Mucosa of stomach (tissue), 1 donor: Measurements from ENCODE around the gene GPR157.

Source experiments
- H3K27me3 ChIP-seq: one replicate; pipeline ENCODE4 v1.7.0; 2013; ENCODE audit warnings: mild to moderate bottlenecking, low read length; ENCODE audit not compliant: control insufficient read depth, insufficient read depth
- H3K36me3 ChIP-seq: one replicate; pipeline ENCODE4 v1.7.0; 2013; ENCODE audit warnings: low read length; ENCODE audit not compliant: control insufficient read depth, insufficient read depth
- H3K4me1 ChIP-seq: one replicate; pipeline ENCODE4 v1.7.0; 2013; ENCODE audit warnings: mild to moderate bottlenecking, low read length; ENCODE audit not compliant: control insufficient read depth, insufficient read depth
- H3K4me3 ChIP-seq: one replicate; pipeline ENCODE4 v1.7.0; 2013; ENCODE audit warnings: low read length
- H3K9ac ChIP-seq: one replicate; pipeline ENCODE4 v1.7.0; 2013; ENCODE audit warnings: mild to moderate bottlenecking, low read length, moderate library complexity
- H3K9me3 ChIP-seq: one replicate; pipeline ENCODE4 v1.7.0; 2013; ENCODE audit warnings: mild to moderate bottlenecking, low read length, moderate library complexity; ENCODE audit not compliant: control insufficient read depth
- donor health status: Pancreatic carcinoma.

GPR157 gene, protein sequence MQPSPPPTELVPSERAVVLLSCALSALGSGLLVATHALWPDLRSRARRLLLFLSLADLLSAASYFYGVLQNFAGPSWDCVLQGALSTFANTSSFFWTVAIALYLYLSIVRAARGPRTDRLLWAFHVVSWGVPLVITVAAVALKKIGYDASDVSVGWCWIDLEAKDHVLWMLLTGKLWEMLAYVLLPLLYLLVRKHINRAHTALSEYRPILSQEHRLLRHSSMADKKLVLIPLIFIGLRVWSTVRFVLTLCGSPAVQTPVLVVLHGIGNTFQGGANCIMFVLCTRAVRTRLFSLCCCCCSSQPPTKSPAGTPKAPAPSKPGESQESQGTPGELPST

DNA sequence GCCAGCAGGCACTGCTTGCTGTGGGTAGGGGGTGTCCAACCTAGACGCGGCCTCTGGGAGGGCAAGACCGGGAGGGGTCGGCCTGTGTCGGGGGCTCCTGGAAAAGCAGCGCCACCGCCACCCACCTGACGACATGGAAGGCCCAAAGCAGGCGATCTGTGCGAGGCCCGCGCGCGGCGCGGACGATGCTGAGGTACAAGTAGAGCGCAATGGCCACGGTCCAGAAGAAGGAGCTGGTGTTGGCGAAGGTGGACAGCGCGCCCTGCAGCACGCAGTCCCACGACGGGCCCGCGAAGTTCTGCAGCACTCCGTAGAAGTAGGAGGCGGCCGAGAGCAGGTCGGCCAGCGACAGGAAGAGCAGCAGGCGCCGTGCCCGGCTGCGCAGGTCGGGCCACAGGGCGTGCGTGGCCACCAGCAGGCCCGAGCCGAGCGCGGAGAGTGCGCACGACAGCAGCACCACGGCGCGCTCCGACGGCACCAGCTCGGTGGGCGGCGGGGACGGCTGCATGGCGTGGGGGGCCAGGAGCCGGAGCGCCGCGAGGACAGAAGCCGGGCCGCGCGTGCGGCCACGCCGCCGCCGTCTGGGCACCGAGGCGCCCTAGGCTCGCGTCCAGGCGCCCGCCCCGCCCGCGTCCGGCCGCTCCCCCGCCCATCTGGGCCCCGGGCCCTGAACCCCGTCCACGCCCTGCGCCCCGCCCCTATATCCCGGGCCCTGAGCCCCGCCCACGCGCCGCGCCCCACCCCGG is at the start of gene GPR157:
TSS of gene GPR157 (minus strand) at position 583 of the 746 bp plus-strand sequence. CDS start at position 508, 75 bp downstream.
- no peaks in the 10 kb centered on the region for H3K27me3 ChIP-seq
- peaks cover 19% of the 10 kb centered on the region for H3K4me1 ChIP-seq
- no peaks in the 10 kb centered on the region for H3K36me3 ChIP-seq
- peak within 1 kb of the TSS; percentile 51 for H3K4me3 ChIP-seq
- H3K9me3 ChIP-seq = no peaks in the 10 kb centered on the region
- peak within 1 kb of the TSS; percentile 57 for H3K9ac ChIP-seq

DNA sequence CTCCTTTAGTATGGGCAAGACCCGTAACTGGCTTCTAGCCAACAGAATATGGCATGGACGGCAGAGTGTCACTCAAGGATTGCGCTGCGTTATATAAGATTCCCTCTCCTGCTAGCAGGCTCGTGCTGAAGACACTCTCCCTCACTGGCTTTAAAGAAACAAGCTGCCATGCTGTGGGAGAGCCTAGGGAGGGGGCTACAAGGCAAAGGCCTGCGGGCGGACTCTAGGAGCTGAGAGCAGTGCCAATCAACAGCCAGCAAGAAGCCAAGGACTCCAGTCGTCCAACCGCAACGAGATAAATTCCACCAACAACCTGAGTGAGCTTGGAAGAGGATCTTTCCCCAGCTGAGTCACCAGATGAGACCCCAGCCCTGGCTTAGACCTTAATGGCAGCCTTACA is 45.9 kb upstream of the GPR157 start:
- Histone ChIP-seq H3K4me3 (no peak overlapping the region), H3K9me3 (no peaks in the 10 kb centered on the region), H3K9ac (no peak overlapping the region), H3K4me1 (peaks cover 68% of the 10 kb centered on the region), H3K36me3 (no peaks in the 10 kb centered on the region), H3K27me3 (no peaks in the 10 kb centered on the region)

DNA sequence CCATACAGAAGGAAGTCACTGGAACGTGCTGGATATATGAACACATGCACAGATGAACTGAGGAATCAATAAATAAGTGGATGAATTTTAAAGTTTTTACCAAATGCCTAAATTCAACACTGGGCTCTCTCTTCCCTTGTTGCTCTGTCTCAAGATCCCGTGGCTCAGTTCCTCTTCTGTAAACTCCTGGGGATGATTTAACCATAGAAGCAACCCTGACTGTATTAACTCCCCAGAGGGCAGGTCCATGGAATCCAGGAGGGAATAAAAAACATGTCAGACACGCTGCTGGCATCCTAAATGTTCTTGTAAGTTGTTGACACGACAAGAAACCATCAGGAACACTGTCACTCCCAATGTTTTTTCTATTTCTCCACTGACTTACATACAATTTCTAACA is 45.3 kb upstream of the GPR157 start:
- Histone ChIP-seq H3K4me3 (no peak overlapping the region), H3K9me3 (no peaks in the 10 kb centered on the region), H3K27me3 (no peaks in the 10 kb centered on the region), H3K9ac (no peak overlapping the region), H3K4me1 (peaks cover 66% of the 10 kb centered on the region), H3K36me3 (no peaks in the 10 kb centered on the region)

DNA sequence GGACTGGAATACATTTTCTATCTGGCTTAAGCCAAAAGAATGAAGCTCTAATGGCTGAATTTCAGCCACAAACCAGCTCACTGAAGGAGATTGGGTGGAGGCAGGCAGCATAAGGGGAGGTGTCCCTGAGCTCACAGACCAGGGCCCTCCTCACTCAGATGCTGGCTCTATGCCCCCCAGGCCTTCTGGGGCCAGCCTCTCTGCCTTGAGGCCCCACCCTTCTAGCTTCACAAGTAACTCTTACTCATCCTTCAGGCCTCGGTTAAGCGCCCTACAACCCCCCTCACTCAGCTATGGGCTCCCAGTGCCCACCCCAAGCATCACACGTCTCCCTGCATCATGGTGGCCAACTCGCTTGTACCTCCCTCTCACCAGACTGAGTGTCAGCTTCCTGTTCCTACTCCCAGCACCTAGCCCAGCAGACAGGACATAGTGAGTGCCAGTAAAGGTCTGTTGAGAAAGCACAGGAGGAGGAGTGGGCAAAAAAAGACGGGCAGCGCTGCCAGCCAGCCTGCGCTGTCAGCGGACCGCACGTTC is 40.8 kb upstream of the GPR157 start:
- no peak overlapping the region for H3K4me3 ChIP-seq
- H3K9me3 ChIP-seq = no peaks in the 10 kb centered on the region
- H3K36me3 ChIP-seq = peaks cover 4% of the 10 kb centered on the region
- peaks cover 78% of the 10 kb centered on the region for H3K4me1 ChIP-seq
- H3K27me3 ChIP-seq = no peaks in the 10 kb centered on the region
- H3K9ac ChIP-seq = no peak overlapping the region

DNA sequence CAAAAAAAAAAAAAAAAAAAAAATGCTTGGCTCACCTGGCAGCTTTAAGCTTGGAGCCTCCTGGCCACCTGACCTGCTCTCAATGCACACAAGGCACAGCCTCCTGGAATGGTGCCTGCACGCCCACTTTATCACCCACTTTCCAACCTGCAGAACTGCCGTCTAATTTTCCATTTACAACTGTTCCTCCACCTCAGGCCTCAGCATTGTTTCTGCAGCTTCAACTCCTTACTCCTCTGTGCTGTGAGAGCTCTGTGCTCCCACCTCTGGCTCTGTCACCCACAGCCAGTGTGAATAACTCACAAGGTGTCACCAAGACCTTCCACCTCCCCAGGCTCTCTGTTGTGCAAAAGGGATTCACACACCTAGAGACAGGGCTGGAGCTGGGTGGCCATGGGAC is 38.7 kb upstream of the GPR157 start:
- Histone ChIP-seq H3K4me3 (no peak overlapping the region), H3K4me1 (peaks cover 82% of the 10 kb centered on the region), H3K36me3 (peaks cover 4% of the 10 kb centered on the region), H3K9ac (no peak overlapping the region), H3K9me3 (no peaks in the 10 kb centered on the region), H3K27me3 (no peaks in the 10 kb centered on the region)

DNA sequence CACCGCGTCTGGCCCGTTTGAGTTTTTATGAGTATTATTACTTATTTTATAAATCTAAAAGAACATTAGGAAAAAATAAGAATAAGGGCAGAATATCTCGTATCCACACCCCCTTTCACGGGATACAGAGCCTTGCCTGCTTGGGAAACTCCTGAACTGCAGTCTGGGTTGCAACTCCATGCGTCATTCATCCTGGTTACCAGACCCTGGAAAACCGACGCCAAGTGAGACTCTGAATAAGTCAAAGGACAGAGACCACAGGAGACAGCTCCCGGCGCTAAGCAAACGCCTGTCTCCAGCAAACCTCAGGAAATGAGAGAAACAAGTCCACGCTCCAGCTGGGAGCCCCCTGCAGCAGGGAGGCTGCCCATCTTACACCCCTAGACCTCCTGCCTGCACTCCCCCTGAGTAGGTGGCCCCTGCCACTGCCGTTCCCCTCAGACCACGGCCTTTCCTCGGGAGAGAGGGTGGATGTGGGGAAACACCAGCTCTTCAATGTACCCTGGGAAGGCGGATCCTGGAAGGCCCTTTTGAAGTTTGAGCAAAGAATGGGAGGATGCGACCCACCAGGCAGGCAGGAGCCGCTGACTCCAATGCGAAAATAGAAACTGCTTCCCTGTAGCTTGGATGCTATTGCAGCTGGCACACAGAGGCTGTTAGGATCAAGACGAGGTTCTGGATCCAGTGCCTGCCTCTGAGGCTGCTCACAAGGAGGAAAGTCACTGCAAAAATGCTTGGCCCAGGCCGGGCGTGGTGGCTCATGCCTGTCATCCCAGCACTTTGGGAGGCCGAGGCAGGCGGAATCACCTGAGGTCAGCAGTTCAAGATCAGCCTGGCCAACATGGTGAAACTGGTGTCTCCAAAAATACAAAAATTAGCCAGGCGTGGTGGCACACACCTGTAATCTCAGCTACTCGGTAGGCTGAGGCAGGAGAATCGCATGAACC is 37.7 kb upstream of the GPR157 start:
- no peaks in the 10 kb centered on the region for H3K9me3 ChIP-seq
- no peaks in the 10 kb centered on the region for H3K27me3 ChIP-seq
- no peak overlapping the region for H3K9ac ChIP-seq
- peaks cover 82% of the 10 kb centered on the region for H3K4me1 ChIP-seq
- no peak overlapping the region for H3K4me3 ChIP-seq
- peaks cover 4% of the 10 kb centered on the region for H3K36me3 ChIP-seq

DNA sequence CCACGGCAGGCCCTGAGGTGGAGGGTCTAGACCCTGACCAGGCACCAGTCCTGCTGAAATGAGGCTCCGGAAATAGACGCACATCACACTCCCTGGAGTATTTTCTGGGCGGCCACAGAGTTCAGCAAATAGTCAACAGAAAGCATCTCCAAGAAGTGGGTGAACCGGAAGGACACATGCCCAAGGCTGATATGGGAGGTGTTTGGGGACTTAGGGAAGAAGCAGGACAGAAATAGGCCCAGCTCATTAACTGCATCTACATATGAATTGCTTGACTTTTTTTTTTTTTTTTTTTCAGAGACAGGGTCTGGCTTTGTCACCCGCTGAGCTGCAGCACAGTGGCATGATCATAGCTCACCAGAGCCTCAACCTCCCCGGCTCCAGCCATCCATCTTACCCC is 36.5 kb upstream of the GPR157 start:
- Histone ChIP-seq H3K9ac (peak overlapping the region; percentile 60), H3K4me1 (peaks cover 79% of the 10 kb centered on the region), H3K36me3 (peaks cover 4% of the 10 kb centered on the region), H3K27me3 (no peaks in the 10 kb centered on the region), H3K9me3 (no peaks in the 10 kb centered on the region), H3K4me3 (no peak overlapping the region)

DNA sequence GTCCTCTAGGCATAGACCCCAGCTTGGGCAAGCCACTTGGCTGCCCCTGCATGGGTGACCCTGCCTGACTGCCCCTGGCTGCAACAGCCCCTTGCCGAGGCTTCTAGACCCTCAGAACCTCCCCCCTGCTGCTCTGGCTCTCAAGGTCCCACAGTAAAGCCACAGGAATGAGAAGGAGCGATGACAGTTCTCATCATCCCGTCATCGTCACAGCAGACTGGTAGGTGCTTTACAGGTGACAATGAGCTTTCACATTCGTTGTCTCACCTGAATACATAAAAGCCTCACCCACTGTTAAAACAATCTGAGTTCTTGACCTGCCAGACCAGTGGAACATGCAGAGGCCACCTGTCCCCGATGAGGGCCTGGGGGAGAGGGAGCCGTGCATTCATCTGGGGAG is 36.0 kb upstream of the GPR157 start:
- no peak overlapping the region for H3K4me3 ChIP-seq
- peak overlapping the region; percentile 60 for H3K9ac ChIP-seq
- no peaks in the 10 kb centered on the region for H3K27me3 ChIP-seq
- peaks cover 4% of the 10 kb centered on the region for H3K36me3 ChIP-seq
- no peaks in the 10 kb centered on the region for H3K9me3 ChIP-seq
- peaks cover 74% of the 10 kb centered on the region for H3K4me1 ChIP-seq

DNA sequence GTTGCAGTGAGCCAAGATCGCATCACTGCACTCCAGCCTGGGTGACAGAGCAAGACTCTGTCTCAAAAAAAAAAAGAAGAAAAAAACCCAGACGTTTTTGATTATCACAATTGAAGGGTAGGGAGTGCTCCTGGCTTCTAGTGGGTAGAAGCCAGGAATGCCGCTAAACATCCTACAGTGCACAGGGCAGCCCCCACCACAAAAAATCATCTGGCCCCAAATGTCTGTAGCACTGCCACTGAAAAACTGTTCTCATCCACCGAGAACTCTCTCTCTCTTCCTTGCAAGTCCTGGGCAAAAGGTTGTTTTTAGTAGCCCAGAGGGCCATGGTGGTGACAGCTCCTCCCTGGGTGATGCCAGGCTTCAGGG is 35.6 kb upstream of the GPR157 start:
- H3K36me3 ChIP-seq = peaks cover 4% of the 10 kb centered on the region
- H3K9ac ChIP-seq = peak overlapping the region; percentile 60
- no peaks in the 10 kb centered on the region for H3K9me3 ChIP-seq
- H3K4me3 ChIP-seq = no peak overlapping the region
- no peaks in the 10 kb centered on the region for H3K27me3 ChIP-seq
- peaks cover 70% of the 10 kb centered on the region for H3K4me1 ChIP-seq

DNA sequence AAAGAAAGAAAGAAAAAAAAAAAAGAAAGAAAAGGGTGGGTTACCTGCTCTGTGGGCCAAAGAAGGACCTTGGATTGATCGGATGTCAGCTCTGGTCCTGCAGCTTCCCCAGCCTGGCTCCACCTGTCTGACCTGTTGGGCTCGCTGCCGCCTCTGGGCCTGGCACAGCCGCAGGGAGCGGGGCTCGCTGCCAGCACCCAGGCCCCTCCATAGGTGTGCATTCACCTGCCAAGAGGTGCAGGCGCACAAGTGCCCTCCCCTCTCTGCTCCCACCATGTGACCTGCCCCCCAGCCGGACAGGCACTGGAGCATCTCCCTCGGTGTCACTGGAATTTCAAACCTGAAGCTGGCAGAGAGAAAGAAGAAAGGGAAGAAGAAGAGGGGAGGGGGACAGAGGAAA is 33.1 kb upstream of the GPR157 start:
- peaks cover 4% of the 10 kb centered on the region for H3K36me3 ChIP-seq
- no peaks in the 10 kb centered on the region for H3K9me3 ChIP-seq
- H3K4me3 ChIP-seq = peak overlapping the region; percentile 21
- H3K9ac ChIP-seq = peak overlapping the region; percentile 81
- peaks cover 61% of the 10 kb centered on the region for H3K4me1 ChIP-seq
- H3K27me3 ChIP-seq = no peaks in the 10 kb centered on the region

DNA sequence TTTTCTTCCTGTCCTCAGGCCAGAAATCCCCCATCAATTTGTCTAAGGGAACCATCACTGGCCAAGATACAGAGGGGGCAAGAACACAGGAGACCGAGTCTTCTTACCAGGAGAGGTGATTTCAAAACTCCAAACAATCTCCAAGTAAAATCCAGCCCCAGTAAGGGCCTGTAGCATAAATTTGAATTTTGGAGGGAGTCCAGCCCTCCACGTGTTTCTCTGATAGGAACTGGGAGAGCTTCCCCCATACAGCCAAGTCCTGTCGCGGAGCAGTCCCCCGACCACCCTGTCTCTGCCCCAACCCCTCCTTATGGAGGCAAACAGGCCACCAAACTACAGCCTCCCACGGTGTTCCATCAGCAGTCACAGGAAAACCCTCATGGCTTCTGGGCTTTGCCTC is 32.4 kb upstream of the GPR157 start:
- Histone ChIP-seq H3K27me3 (no peaks in the 10 kb centered on the region), H3K4me3 (no peak overlapping the region), H3K9me3 (no peaks in the 10 kb centered on the region), H3K4me1 (peaks cover 55% of the 10 kb centered on the region), H3K9ac (peak overlapping the region; percentile 81), H3K36me3 (peaks cover 4% of the 10 kb centered on the region)
